Renal cortical epithelial cell (primary cell): ENCODE measurements around the gene DUSP28. TPM values are rescaled to one million over a fixed set of nuclear protein-coding genes. Genes with fewer than 3 reads are reported as not detected.
A peak's percentile ranks its signal among the peaks of the same experiment; 100 is the strongest.

Experiments
- DNase-seq: peaks from one replicate; pipeline ENCODE4 v3.0.0-alpha.2; 2011; ENCODE audit warnings: low read depth
- total RNA-seq: library from RNA; depleted of rRNA; stranded (reverse); fragments of >200 nt; gene quantifications from 2 replicates; pipeline ENCODE4 v1.2.3, GENCODE V29; 2014

DUSP28 gene
- total RNA-seq, 1 donor from 2014 or later, result 3.1 TPM

DNA sequence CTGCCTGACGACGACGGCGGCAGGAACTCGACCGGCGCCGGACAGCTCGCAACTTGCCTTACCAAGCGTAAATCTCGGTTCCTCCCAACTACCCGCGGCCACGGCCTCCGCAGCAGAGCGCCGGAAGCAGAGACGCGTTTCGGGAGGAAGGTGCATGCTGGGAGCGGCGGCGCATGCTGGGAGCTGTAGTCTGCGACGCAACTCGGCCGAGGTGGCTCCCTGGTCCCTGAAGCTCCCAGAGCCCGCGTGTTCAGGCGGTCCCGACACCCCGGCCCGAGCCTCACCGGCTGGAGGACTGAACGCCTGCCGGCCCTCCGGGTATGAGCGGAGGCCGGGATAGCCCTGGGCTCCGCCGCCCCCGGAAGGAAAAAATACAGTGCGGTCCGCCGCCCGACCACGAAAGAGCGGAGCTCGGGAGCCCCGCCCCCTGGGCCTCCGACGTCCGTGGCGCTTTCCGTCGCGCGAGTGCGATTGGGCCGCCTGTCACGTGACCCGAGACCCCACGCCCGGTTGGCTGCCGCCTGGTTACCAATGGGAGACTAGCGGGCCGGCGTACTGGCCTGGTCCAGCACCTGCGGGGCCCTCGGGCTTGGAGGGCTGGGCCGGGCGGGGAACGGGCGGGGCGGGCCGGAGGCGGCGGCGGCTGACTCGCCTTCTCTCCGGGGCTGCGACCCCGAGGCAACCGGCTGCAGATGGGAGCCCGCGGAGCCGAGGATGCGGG lies 26.2 kb downstream of the DUSP28 start, which contains the start of gene CAPN10:
TSS of gene CAPN10 (plus strand) at position 537 of the 721 bp plus-strand sequence. CDS start at position 715, 178 bp downstream.
- peak; percentile 80 for DNase-seq

DNA sequence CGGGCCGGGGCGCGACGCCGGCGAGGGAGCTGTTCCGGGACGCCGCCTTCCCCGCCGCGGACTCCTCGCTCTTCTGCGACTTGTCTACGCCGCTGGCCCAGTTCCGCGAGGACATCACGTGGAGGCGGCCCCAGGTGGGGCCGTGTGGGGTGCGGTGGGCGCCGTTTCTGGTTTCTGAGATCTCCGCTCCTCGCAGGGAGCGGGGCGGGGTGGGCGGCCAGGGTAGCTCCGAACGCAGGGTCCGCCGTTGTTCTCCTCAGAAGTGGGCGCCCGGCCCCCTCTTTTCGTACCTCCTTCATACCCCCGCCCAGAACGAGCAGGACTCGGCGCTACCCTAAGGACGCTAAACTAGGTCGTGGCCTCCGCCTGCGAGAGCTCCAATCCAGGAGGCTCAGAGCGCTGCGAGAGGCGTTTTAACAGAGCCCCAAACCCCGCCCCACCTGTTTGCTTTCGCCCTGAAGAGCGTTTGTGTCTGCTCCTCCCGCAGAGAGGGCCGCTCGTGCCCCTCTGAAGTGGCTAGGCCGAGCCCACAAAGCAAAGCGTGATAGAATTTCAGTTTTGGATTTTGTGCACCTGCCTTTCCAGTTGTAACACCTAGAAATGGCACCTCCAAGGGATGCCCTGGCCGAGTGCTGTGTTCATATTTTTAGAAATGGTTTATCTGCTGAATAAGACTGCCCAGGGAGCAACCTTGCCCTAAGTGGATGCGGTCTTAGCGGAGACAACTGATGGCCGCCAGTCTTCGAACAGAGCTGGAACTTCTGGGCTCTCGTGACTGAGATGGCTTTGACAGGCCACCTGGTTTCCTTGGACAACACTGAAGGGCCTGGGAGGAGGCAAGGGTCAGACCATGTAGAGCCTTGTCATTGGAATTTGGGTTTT lies 27.0 kb downstream of the DUSP28 start:
- DNase-seq, result no peak

DNA sequence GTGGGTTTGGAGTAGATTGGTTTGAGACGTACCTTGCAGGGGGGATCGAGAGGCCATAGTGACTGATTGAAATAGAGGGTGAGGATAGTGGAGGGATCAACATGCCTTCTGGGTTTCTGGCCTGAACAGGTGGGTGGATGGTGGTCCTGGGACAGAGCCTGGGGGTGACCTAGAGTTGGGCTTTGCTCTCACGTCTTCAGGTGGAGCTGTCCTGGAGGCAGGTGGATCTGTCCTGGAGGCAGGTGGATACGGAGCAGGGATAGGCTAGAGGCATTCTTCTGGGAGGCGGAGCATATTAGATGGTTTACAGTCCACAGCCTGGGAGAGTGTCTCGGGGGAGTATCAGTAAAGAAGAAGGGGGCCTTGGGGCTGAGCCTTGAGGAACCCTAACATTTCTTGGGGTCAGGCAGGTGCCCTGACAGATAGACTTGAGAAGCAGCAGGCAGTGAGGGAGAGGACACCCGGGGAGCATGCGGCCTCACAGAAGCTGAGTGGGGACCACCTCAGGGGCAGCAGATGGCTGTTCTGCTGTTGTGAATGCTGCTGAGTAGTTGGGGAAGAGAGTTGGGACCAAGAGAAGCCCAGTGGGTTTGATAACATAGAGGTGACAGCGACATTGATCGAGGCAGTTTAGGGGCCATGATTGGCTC lies 28.0 kb downstream of the DUSP28 start:
- no peak for DNase-seq

DNA sequence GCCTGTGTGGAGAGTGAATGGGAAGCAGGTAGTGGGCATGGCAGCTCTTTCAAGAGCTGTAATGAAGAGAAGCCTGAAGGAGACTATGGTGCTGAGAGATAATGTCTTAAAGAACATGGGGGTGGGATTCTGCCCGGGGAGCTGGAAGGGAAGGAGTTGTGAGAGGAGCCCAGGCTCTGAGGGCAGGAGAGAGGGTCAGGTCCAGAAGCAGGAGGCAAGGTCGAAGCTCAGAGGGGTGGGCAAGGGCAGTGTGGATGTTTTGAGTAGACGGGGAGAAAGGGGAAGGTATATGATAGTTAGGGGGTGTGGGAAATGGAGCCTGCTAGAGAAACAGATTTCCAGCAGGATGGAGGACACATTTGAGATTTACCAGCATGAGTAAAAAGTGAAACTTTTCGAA lies 28.5 kb downstream of the DUSP28 start:
- DNase-seq, result no peak

DNA sequence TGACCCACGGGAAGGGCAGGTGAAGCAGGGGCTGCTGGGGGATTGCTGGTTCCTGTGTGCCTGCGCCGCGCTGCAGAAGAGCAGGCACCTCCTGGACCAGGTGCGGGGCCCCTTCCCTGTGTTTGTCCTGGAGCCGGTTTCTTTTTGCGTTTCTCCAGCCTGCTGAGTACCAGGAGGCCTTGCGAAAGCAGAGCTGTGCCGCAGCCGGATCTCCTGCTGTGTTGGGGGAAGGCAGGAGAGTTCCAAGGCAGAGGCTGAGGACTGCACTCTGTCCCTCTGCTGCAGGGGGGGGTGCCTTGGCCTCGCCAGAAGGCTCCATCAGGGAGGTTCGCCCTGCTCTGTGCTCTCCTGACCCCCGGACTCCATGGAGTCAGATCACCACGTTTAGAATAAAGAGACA lies 29.2 kb downstream of the DUSP28 start:
- DNase-seq, result no peak

DNA sequence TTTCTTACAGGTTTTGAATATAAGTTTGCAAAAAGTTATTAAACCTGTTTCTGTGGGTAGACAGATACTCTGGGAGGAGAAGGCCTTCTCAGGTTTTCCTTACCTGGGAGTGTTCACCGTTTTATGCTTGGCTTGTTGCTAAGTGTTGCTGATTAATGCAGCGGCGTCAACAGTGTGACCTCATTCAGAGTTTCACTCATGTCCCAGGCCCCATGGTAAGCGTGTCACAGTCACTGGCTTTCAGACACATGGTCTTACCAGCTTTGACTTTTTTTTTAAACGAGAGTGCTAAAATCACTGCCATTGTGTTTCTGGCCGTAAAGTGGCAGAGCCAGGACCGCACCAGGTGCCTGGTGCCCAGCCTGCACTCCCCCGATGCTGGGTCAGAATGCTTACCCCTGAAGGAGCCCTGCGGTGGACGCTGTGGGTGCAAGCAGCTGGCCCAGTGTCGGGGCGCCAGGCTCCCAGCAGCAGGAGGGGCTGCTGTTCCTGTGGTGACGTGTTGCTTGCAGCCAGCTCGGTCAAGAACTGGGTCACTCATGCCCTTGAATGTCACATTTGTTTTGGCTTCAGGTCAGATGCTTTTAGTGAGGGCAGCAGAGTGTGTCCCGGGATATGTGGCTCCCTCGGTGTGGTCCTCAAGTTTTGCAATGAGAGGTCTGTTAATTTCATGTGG lies 29.8 kb downstream of the DUSP28 start:
- DNase-seq, result peak; percentile 38

DNA sequence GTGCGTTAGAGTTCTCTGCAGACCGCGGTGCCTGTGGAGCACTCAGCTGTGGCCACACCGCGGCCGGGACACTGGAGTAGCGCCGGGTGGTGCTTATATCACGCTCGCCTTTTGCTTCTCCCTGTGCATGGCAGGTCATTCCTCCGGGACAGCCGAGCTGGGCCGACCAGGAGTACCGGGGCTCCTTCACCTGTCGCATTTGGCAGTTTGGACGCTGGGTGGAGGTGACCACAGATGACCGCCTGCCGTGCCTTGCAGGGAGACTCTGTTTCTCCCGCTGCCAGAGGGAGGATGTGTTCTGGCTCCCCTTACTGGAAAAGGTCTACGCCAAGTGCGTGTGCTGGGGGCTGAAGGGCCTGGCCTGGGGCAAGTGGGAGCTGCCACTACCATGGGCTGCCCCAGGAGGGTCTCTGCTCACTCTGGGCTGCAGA lies 30.5 kb downstream of the DUSP28 start:
- no peak for DNase-seq

DNA sequence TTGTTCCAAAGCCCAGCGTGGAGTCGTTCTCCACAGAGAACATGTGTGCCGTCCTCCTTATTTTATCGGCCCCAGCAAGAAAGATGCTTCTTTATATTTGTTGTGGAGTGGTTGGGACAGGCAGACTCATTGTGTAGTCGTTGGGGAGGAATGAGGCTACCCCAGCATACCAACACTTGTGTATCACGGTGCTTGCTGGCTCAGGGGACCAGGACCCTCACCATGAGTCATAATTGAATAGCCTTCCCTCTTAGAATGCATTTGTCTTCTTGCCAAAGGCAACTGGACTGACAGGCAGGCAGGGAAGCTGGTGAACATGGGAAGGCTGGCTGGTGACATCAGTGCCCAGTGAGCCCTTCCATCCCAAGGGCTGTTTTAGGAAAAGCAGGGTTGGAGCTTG lies 31.1 kb downstream of the DUSP28 start:
- DNase-seq, result no peak

DNA sequence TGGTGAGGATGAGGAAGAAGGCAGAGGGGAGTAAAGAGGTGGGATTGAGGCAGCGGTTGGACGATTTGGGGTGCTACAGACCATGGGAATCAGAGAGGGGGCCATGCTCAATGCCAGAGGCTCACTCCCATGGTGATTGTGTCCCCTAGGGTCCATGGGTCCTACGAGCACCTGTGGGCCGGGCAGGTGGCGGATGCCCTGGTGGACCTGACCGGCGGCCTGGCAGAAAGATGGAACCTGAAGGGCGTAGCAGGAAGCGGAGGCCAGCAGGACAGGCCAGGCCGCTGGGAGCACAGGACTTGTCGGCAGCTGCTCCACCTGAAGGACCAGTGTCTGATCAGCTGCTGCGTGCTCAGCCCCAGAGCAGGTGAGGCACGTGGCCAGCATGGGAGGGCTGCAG lies 31.6 kb downstream of the DUSP28 start:
- no peak for DNase-seq

DNA sequence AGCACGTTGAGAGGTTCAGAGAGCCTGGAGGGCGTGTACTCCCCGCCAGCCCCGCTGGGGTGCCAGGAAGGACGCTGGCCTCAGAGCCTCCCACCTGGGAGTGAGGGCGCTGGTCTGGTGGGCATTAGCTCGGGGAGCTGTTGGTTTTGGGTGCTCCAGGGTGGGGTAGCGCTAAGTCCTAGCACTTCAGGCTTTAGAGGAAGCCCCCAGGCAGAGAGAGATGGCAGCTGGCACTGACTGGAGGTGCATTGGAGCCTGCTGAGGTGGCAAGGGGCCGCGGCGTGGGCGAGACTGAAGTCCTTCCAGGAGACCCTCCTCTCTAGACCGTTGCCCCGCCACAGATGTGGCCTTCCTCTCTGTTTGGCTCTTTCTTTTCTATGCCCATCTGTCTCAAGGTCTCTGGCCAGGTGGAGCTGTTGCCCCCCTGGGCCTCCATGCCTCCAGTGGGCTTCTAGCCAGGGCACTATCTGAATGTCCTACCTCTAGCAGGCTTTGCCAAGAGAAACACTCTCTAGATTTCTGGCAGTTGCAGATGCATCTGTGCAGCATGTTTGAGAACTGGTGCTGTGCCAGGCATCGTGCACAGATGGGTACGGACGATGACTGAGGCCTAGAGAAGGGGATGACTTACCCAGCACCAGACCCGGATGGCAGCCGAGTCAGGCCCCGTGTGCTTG lies 33.0 kb downstream of the DUSP28 start:
- no peak for DNase-seq

DNA sequence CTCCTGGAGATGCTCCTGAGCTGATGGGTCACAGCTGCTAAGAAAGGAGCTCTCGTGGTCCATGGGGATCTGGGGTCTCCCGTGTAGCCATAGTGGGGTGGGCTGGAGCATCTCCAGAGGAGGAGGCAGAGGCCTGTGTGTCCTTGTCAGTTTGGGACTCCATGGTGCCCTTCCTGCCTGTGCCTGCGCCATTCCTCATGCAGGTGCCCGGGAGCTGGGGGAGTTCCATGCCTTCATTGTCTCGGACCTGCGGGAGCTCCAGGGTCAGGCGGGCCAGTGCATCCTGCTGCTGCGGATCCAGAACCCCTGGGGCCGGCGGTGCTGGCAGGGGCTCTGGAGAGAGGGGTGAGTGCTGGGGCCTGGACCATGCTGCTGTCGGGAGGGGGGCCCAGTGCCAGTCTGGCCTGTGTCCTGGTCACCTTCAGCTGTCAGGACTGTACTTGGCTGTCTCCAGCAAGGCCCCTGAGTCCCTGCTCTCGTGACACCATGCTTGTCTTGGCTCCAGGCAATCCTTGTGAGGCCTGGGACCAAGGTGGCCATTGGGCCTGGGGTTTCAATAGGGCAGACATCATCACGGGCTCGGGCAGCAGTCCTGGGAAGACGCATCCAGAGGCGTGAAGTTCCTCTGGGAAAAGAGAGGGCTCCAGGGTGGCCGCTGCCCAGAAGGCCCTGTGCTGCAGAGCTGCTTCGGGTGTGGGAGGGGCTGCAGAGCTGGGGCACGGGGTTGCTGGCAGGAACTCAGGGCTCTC lies 33.7 kb downstream of the DUSP28 start:
- DNase-seq, result no peak

DNA sequence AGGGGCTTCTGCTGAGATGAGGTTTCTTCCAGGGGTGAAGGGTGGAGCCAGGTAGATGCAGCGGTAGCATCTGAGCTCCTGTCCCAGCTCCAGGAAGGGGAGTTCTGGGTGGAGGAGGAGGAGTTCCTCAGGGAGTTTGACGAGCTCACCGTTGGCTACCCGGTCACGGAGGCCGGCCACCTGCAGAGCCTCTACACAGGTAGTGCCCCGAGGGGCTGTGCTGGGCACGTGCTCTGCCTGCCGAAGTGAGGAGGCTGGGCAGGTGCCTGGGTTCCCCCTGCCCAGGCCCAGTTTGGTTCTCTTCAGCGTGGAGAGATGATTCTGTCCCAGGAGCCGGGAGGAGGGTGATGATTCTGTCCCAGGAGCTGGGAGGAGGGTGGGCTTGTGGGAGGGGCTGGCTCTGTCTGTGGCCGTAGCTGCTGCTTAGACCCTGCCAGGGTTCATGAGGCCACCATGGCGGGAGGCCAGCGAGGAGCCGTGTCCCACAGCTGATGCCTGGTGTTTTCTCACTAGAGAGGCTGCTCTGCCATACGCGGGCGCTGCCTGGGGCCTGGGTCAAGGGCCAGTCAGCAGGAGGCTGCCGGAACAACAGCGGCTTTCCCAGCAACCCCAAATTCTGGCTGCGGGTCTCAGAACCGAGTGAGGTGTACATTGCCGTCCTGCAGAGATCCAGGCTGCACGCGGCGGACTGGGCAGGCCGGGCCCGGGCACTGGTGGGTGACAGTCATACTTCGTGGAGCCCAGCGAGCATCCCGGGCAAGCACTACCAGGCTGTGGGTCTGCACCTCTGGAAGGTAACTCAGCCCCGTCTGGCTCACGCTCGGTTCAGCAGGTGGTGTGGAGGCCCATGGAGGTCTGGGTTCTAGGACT lies 34.6 kb downstream of the DUSP28 start:
- DNase-seq, result no peak

DNA sequence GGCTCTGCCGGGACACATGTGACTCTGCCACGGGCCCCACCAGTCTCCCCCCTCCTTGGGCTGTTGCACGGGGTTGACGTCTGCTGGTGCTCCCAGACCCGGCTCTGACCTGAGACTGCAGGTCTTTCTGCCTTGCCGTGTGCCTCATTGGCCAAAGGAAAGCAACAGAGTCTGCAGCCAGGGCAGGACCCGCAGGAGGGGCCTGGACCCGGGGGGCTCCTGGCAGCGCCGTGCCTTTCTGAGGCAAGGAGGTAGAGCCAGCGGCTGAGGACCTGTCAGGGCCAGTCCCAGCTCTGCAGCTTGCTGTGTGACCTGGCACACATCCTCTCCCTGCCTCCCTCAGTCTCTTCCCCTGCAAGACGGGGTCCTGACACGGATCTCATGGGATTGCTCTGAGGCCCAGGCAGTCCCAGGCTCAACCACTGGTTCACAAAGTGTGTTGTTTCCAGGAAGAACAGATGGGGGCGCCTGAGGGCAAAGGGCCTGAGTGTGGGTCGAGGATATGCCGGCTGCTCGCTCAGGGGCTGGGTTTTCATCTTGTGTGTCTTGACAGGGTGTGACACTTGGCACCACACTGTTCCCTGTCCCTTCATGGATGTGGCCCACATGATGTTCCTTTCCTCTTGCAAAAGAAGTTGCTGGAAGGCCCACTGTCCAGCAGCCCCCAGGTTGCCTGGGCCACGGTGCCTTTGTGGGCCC lies 35.4 kb downstream of the DUSP28 start:
- DNase-seq, result no peak

DNA sequence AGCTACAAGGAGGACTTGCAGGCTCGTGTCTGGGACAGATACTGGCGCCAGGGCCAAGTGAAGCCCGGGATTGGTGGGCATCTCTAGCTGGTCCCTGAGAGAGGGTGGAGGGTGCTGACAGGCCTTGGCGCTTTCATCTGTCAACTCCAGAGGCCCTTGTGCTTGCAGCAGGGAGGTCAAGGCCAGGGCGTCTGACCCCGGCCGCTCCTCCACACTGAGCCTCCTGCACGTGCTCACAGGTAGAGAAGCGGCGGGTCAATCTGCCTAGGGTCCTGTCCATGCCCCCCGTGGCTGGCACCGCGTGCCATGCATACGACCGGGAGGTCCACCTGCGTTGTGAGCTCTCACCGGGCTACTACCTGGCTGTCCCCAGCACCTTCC lies 35.9 kb downstream of the DUSP28 start:
- DNase-seq, result no peak

DNA sequence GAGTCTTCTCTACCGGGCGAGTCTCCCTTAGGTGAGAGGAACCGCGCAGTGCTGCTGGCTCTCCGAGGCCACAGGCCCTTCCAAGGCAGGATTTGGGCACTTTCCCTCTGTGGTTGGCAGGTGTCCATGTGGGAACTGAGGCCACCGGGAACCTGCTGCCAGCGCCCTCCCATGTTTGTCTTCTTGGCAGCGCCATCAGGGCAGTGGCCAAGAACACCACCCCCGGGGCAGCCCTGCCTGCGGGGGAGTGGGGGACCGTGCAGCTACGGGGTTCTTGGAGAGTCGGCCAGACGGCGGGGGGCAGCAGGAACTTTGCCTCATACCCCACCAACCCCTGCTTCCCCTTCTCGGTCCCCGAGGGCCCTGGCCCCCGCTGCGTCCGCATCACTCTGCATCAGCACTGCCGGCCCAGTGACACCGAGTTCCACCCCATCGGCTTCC lies 36.4 kb downstream of the DUSP28 start:
- DNase-seq, result no peak

DNA sequence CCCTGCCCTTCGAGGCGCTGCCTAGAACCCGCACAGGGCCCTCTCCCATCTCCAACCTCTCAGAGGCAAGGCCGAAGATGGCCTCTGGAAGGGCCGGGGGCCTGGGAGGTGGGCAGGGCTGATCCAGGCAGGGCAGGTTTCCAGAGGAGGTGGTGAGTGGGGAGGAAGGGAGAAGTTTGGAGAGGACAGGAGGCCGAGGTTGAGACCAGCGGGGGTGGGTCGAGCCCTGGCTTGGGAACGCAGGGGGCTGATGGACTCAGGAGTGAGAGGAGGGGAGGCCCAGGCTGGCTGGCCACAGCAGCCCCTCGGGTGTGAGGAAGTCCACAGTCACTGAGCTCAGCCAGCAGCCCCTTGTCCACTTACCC lies 36.9 kb downstream of the DUSP28 start:
- DNase-seq, result no peak

DNA sequence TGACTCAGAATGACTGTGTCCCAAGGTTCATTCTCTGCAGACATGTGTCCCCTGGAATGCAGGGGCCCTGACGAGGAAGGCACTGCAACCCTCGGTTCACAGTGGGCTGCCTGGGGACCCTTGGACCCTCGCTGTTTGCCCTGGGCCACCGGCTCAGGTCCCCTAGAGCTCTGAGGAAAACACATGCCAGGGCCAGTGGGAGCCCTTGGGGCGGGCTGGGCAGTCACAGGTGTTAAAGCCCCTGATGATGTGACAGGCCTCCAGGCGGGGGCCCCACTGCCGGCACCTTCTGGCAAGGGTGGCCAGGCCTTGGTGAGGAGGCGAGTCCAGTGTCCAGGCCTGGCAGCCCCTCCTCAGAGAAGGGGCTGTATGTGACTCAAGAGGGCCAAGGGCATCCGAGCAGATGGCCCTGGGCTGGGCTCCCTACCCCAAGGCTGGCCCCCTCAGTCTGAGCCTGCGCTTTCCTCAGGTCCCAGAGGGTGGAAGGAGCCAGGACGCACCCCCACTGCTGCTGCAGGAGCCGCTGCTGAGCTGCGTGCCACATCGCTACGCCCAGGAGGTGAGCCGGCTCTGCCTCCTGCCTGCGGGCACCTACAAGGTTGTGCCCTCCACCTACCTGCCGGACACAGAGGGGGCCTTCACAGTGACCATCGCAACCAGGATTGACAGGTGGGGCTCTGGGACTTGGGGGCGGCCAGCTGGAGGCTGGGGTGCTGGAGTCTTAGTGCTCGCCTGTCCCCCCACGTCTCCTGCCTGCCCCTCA lies 37.4 kb downstream of the DUSP28 start:
- no peak for DNase-seq

DNA sequence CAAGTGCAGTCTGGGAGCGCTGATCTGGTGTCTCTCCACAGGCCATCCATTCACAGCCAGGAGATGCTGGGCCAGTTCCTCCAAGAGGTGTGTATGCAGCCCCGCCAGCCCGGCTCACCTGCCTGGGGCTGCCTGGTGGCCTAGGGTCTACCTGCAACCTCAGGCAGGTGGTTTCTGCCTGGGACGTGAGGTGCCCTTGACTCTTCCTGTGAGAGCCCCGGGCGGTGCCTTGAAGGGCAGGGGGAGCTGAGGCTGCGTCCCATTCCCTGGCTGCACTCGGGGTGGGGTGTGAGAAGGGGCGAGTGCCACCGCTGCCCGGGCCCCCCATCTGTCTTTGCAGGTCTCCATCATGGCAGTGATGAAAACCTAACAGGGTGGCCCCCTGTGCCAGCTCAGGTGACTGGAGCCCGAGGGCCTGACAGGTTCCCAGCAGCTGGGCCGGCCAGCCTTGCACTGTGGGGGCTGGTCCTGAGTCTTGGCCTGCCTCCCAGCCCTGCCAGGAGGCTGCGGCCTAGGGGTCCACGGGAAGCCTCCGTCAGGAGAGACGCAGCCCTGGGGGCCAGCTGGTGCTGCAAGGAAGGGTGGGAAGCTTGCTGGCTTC lies 38.3 kb downstream of the DUSP28 start:
- no peak for DNase-seq
